Hepatocyte (in vitro differentiated cells): ENCODE data around the gene SPRN. TPM values are rescaled to one million over a fixed set of nuclear protein-coding genes. Genes with fewer than 3 reads are reported as not detected.
"Not testable (repeated sequence)": the region's sequence is repeated elsewhere in the genome, so short reads cannot be mapped to it uniquely, and the experiment has no call there.

Source experiments
- DNase-seq: peaks from one replicate; pipeline ENCODE4 v3.0.0-alpha.2; 2016; ENCODE audit warnings: low spot score
- H2AFZ ChIP-seq: fragments of 200-600 bp; sonication (generic); 2 replicates; pipeline ENCODE4 v1.6.0; 2016; ENCODE audit warnings: antibody characterized with exemption, mild to moderate bottlenecking
- H3K27ac ChIP-seq: fragments of 200-600 bp; sonication (generic); 2 replicates; pipeline ENCODE4 v1.5.1; 2016; ENCODE audit warnings: mild to moderate bottlenecking
- H3K27me3 ChIP-seq: fragments of 200-600 bp; sonication (generic); 2 replicates; pipeline ENCODE4 v1.6.1; 2016
- H3K36me3 ChIP-seq: fragments of 200-600 bp; sonication (generic); replicated peaks from 2 replicates; pipeline ENCODE4 v1.5.1; 2016; ENCODE audit warnings: low read depth; ENCODE audit not compliant: insufficient read depth
- H3K4me1 ChIP-seq: fragments of 200-600 bp; sonication (generic); 2 replicates; pipeline ENCODE4 v1.5.1; 2016; ENCODE audit warnings: mild to moderate bottlenecking, moderate library complexity; ENCODE audit not compliant: insufficient read depth
- H3K4me2 ChIP-seq: fragments of 200-600 bp; sonication (generic); 2 replicates; pipeline ENCODE4 v1.6.0; 2016
- H3K4me3 ChIP-seq: fragments of 200-600 bp; sonication (generic); 2 replicates; pipeline ENCODE4 v1.5.1; 2016; ENCODE audit warnings: mild to moderate bottlenecking
- H3K79me2 ChIP-seq: fragments of 200-600 bp; sonication (generic); 2 replicates; pipeline ENCODE4 v1.6.0; 2017; ENCODE audit warnings: mild to moderate bottlenecking
- H3K9me2 ChIP-seq: fragments of 200-600 bp; sonication (generic); replicated peaks from 2 replicates; pipeline ENCODE4 v1.6.0; 2017; ENCODE audit warnings: mild to moderate bottlenecking; ENCODE audit not compliant: insufficient read depth
- H3K9me3 ChIP-seq: fragments of 200-600 bp; sonication (generic); 2 replicates; pipeline ENCODE4 v1.5.1; 2016; ENCODE audit warnings: low read depth, mild to moderate bottlenecking
- H4K20me1 ChIP-seq: fragments of 200-600 bp; sonication (generic); 2 replicates; pipeline ENCODE4 v1.6.0; 2016; ENCODE audit warnings: mild to moderate bottlenecking; ENCODE audit not compliant: insufficient read depth, poor library complexity, severe bottlenecking
- CTCF ChIP-seq: fragments of 200-600 bp; sonication (generic); IDR thresholded peaks from 2 replicates; pipeline ENCODE4 v1.5.1; 2016; ENCODE audit warnings: antibody characterized with exemption, mild to moderate bottlenecking; ENCODE audit not compliant: poor library complexity
- EZH2 ChIP-seq: fragments of 200-600 bp; sonication (generic); IDR thresholded peaks from 2 replicates; pipeline ENCODE4 v1.6.1; 2016; ENCODE audit warnings: antibody characterized with exemption, mild to moderate bottlenecking, borderline replicate concordance
- EZH2phosphoT487 ChIP-seq: fragments of 200-600 bp; sonication (generic); IDR thresholded peaks from one replicate; pipeline ENCODE4 v1.6.1; 2018; ENCODE audit warnings: antibody characterized with exemption, mild to moderate bottlenecking, low read depth, moderate library complexity; ENCODE audit not compliant: unreplicated experiment, severe bottlenecking
- WGBS: methylation state at CpG from one replicate; pipeline ENCODE4 v1.1.6; 2016; ENCODE audit warnings: low lambda C conversion rate; ENCODE audit errors: missing lambda C conversion rate; 5-methylcytosine and 5-hydroxymethylcytosine counted together
- polyA plus RNA-seq: library from polyadenylated mRNA; unstranded; fragments of >200 nt; fragmentation: Nextera tagmentation; extraction: Ambion mirVana; gene quantifications from 2 replicates; pipeline ENCODE4 v1.2.1, GENCODE V29; 2016
- total RNA-seq: library from RNA; depleted of rRNA; stranded (reverse); fragments of >200 nt; gene quantifications from 2 replicates; pipeline ENCODE4 v1.2.3, GENCODE V29; 2014

SPRN gene
- total and polyA plus RNA-seq, 2 experiments from 2014 or later, result 0.97 to 2.7 TPM

GRCh38 chr10:133429571-133429970 lies 5.1 kb upstream of the SPRN start:
- not testable (repeated sequence) for DNase-seq, H3K36me3 ChIP-seq, H3K4me3 ChIP-seq, H3K79me2 ChIP-seq, H3K4me2 ChIP-seq, H3K27ac ChIP-seq, H2AFZ ChIP-seq, H3K27me3 ChIP-seq, H3K9me2 ChIP-seq, H3K4me1 ChIP-seq, H4K20me1 ChIP-seq, H3K9me3 ChIP-seq
- 86% methylated on average over 4 of the region's 4 CpGs for WGBS

- not testable (repeated sequence) for H3K4me1 ChIP-seq, H4K20me1 ChIP-seq, H3K4me2 ChIP-seq, H3K79me2 ChIP-seq, H3K27me3 ChIP-seq, H3K27ac ChIP-seq, H3K36me3 ChIP-seq, H2AFZ ChIP-seq, H3K9me2 ChIP-seq, H3K9me3 ChIP-seq, H3K4me3 ChIP-seq, DNase-seq
- no CpG with 5 or more reads among the region's 46 CpGs for WGBS
These were observed 323 bp downstream of the SPRN start for GRCh38 chr10:133424102-133424501.

DNA sequence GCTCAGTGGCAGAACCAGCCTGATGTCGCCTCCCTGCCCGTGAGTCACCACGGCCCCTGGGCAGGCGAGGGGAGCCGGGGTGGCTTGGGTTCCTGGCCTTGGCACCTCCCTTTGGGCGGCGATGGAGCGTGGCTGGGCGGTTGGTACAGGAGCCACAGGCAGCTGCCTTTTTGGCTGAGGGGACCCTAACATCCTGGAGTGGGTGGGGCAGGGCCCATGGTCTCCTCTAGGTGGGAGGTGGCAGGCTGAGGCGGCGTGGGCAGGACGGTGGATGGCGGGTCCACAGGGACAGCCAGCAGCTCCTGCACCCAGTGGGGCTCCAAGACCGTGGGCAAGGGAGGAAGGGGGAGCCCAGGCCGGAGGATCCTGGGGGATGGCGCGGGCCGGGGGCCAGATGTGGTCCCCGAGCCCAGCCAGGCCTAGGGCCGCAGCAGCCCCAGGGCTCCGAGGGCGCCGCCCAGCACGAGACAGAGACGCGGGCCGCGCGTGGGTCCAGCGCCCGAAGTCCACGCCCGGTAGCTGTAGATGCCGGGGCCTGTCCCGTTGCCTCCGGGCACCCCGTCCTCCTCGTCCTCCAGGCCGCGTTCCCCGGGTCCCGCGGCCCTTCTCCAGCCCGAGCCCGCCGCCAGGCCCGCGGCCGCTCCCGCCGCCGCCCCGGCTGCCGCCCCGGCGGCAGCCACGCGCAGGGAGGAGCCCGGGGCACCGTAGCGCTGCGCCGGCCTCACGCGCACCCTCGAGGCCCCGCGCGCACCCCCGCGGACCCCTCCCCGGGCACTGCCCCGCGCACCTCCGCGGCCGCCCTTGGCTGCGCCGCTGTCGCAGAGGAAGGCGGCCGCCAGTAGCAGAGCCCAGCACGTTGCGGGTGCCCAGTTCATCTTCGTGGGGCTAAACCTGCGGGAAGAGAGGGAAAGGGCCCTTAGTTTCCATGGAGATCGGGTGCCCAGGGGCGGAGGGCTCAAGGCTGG lies 1.3 kb downstream of the SPRN start:
- Histone ChIP-seq H3K79me2 (no peaks in the 10 kb centered on the region), H3K4me1 (no peaks in the 10 kb centered on the region), H3K4me2 (peak overlapping the region; percentile 70), H4K20me1 (peaks cover 6% of the 10 kb centered on the region), H3K27me3 (no peaks in the 10 kb centered on the region), H3K9me3 (no peaks in the 10 kb centered on the region), H3K36me3 (no peaks in the 10 kb centered on the region), H3K9me2 (no peaks in the 10 kb centered on the region), H2AFZ (no peak overlapping the region), H3K27ac (no peak overlapping the region), H3K4me3 (no peak overlapping the region)
- DNase-seq, result peak; percentile 13
- WGBS, result 33% methylated on average over 42 of the region's 88 CpGs
- no peak for TF ChIP-seq CTCF
- no peak for TF ChIP-seq EZH2
- no peak for TF ChIP-seq EZH2phosphoT487

DNA sequence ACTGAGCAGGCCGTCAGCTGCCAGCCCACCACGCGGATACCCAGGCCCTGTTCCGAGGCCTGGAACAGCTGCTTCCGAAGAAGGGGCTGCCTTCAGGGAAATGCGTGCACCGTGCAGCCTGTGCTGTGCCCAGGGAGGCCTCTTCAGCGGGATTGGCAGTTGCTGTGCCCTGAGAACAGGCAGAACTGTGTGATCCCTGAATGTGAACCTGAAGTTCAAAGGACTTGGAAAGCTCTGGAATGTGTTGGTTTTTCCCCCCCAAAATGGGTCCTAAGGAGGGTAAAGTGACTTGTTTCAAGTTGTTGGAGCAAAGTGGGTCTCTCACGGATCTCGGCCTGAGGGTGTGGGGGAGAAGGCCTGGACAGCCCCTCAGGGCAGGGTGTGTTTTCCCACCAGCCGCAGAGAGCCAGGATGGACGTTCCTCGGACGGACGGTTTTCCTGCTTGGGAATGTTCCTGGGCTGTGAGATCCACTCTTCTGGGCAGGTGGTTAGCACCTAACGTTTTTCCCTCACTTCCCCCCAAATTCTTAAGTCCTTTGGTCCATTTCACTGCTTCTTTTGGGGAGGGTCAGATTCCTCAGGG lies 2.1 kb downstream of the SPRN start:
- no peaks in the 10 kb centered on the region for H3K9me2 ChIP-seq
- H3K79me2 ChIP-seq, result no peaks in the 10 kb centered on the region
- 82% methylated on average over 16 of the region's 16 CpGs for WGBS
- no peak overlapping the region for H3K27ac ChIP-seq
- peaks cover 6% of the 10 kb centered on the region for H4K20me1 ChIP-seq
- H3K4me3 ChIP-seq, result no peak overlapping the region
- no peak for TF ChIP-seq EZH2phosphoT487
- no peak for TF ChIP-seq EZH2
- TF ChIP-seq CTCF, result no peak
- H3K4me1 ChIP-seq, result no peaks in the 10 kb centered on the region
- H3K4me2 ChIP-seq, result no peak overlapping the region
- H2AFZ ChIP-seq, result no peak overlapping the region
- H3K36me3 ChIP-seq, result no peaks in the 10 kb centered on the region
- H3K9me3 ChIP-seq, result no peaks in the 10 kb centered on the region
- no peak for DNase-seq
- H3K27me3 ChIP-seq, result no peaks in the 10 kb centered on the region
